IPS-18c (cell line): ENCODE measurements around the gene ABLIM2.

Experiments used
- H3K4me3 ChIP-seq: 2 replicates; pipeline ENCODE4 v1.7.0; 2013; ENCODE audit warnings: low read depth, mild to moderate bottlenecking, low read length, moderate library complexity; ENCODE audit not compliant: insufficient read depth
- H3K9me3 ChIP-seq: one replicate; pipeline ENCODE4 v1.6.1; 2013; ENCODE audit warnings: mild to moderate bottlenecking, low read length, moderate library complexity; ENCODE audit not compliant: control insufficient read depth, insufficient read depth

The ABLIM2 gene

GRCh38 chr4:8167815-8168214 is 9.2 kb upstream of the ABLIM2 start:
- no peak overlapping the region for H3K4me3 ChIP-seq
- H3K9me3 ChIP-seq, result peaks cover 2% of the 10 kb centered on the region

GRCh38 chr4:8167291-8167690 is 8.7 kb upstream of the ABLIM2 start:
- no peaks in the 10 kb centered on the region for H3K9me3 ChIP-seq
- no peak overlapping the region for H3K4me3 ChIP-seq

GRCh38 chr4:8165374-8165896 is 6.8 kb upstream of the ABLIM2 start:
- H3K9me3 ChIP-seq, result no peaks in the 10 kb centered on the region
- H3K4me3 ChIP-seq, result no peak overlapping the region

DNA sequence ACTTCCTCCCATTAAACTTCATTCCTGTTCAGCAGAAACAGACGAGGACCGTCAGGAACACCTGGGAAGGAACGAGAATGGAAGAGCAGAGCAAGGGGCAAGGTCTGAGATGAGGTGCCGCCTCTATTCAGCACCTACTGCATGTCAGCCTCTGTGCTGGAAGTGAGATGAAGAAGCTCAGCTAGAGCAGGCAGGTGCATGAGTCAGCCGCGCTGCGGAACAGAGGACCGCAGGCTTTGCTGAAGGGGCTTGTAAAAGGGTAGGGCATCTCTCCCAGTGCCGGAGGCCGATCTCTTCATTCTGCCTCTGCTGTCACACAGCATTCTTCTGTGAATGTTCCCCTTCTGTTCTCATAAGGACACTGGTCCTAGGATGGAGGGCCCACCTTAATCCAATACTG is 6.1 kb upstream of the ABLIM2 start:
- H3K9me3 ChIP-seq, result no peaks in the 10 kb centered on the region
- H3K4me3 ChIP-seq, result no peak overlapping the region

DNA sequence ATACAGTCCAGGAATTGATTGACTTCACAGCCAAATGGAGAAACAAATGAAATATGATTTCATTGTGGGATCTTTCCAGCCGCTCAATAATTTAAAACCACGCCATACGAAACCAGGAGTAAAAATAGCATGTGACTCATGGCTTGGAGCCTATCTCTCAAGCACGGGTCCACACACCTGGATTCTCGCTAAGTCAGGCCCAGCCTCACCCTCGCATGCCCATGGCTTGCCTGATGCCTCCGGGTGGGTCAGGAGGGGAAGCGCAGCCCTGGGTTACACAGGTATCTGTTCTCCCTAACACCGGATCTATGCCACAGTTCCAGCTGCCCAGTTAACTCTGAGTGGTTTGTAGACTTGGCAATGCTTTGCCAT is 5.6 kb upstream of the ABLIM2 start:
- H3K9me3 ChIP-seq, result no peaks in the 10 kb centered on the region
- no peak overlapping the region for H3K4me3 ChIP-seq

DNA sequence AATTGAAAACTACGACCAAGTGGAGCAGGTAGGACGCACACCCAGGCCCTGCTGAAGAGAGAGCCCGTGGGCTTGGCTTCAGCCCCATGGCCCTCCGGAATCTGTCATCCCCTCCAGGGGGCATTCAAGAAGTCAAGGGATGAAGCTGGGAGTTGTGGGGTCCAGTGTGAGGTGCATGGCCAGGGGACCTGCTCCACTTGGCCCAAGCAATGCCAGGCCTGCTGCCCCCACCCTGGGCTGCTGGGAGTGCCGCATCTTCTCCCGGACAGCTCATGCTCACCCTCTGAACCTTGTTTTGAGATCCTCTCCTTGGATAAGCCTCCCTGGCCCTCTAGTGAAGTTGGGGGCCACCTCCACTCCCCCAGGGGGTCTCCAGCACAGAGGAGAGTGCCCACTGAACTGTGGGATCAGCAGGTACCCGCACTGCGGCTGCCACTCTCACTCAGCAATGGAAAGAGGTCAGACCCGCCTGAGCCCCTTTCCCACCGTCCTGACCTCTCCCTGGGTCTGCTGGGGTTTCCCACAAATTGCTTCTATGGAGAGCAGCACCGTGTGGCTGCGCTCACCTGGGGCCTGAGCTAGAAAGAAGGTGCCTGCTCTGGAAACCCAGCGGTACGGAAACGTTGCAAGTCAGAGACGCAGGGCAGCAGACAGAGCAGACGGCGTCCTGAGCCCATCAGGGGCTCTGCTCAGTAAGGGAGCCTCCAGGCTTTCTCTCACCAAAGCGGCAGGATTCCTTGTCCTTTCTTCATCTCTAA is 5.0 kb upstream of the ABLIM2 start:
- Histone ChIP-seq H3K4me3 (no peak overlapping the region), H3K9me3 (no peaks in the 10 kb centered on the region)

DNA sequence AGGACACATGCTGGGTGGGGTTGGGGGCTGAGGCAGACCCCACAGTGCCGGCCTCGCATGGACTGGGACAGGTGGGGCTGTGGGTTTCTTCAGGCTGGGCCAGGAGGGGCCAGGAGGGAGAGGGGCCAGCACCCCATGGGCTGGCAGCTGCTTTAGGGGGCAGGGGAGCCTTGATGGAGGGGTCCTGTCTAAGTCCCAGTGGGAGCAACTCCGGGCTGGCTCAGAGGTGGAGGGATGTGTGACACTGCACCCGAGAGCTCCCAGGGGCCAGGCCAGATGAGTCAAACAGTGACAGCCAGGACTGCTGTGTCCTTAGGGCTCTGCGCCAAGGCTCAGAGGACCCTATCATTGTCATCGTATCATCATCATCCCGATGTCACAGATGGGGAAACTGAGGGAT is 4.4 kb upstream of the ABLIM2 start:
- Histone ChIP-seq H3K9me3 (no peaks in the 10 kb centered on the region), H3K4me3 (no peak overlapping the region)

DNA sequence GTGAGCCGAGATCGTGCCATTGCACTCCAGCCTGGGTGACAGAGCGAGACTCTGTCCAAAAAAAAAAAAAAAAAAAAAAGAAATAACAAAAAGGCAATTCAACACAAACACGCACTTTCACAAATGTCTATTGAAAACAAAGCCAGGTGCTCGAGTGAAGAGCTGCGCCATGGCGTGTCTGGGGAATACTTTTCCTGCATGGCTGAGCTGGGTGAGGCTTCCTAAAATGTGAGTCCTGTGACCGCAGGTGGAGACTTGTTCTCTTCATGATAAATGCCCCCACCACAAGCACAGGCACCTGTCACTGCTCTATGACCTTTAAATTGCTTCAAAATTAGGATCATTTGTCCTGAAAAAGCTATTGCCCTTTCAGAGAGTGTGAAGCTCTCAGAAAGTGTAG is 4.0 kb upstream of the ABLIM2 start:
- Histone ChIP-seq H3K4me3 (no peak overlapping the region), H3K9me3 (no peaks in the 10 kb centered on the region)

DNA sequence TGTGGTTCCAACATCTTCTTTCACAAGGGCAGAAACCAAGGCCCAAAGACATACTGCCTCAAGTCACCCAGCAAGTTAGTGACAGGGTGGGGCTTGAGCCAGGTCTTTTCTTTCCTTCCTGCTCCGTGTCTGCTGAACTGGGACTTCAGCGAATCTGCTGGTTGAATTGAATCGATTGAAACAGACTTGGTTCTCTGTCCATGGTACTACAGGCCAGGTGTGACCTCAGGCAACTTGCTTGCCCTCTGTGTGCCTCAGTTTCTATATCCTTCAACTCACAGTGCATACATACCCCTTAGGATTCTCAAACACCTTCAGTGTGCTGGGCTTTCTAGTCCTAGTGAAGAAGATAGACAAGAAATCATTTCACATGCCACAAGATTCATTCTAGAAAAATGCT is 2.0 kb upstream of the ABLIM2 start:
- Histone ChIP-seq H3K4me3 (no peak overlapping the region), H3K9me3 (no peaks in the 10 kb centered on the region)

GRCh38 chr4:8160233-8160560 is 1.6 kb upstream of the ABLIM2 start:
- H3K9me3 ChIP-seq, result no peaks in the 10 kb centered on the region
- H3K4me3 ChIP-seq, result no peak overlapping the region

GRCh38 chr4:8159537-8160232 is 1.1 kb upstream of the ABLIM2 start:
- H3K9me3 ChIP-seq, result no peaks in the 10 kb centered on the region
- H3K4me3 ChIP-seq, result peak overlapping the region; percentile 73

DNA sequence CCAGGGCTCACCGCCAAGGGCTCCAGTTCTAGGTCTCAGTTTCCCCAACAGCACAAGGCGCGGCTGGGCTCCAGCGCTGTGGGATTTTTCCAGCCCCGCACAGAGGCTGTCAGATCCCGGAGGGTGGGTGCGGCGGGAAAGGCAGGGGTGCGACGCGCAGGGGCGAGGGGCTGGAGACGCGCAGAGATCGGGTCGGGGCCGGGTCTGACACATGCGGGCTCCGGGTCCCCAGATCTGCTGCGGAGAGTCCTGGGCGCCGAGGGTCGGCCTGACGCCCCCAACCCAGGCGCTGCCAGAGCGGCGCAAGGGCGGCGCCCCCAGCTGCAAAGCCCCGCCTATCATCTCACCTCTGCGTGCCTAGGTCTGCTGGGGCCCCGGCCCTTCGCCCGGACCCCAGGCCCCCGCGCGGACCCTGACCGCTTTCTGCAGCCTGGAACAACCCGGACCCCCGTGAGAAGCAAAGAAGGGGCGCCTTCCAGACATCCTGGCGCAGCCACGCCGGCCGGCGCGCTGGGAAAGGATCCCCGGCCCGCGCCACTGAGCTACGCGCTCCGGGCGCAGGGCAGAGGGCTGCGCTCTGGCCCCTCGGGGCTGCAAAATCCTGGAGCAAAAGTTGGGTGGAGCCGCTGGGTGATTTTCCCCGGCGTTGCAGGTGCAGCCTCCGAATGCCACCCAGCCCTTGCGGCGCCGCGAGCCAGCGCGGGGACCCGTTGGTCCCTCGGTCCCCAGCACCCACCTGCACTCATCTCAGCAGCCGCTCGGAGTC is 486 bp downstream of the ABLIM2 start:
- no peaks in the 10 kb centered on the region for H3K9me3 ChIP-seq
- H3K4me3 ChIP-seq, result peak overlapping the region; percentile 67

GRCh38 chr4:8157496-8157895 is 1.1 kb downstream of the ABLIM2 start:
- Histone ChIP-seq H3K9me3 (no peaks in the 10 kb centered on the region), H3K4me3 (no peak overlapping the region; the same call in 1 of the 2 replicates)

- H3K9me3 ChIP-seq, result no peaks in the 10 kb centered on the region
- H3K4me3 ChIP-seq, result no peak overlapping the region
These were observed 2.0 kb downstream of the ABLIM2 start for GRCh38 chr4:8156617-8157016.

- Histone ChIP-seq H3K9me3 (no peaks in the 10 kb centered on the region), H3K4me3 (no peak overlapping the region)
These were observed 2.8 kb downstream of the ABLIM2 start for GRCh38 chr4:8155660-8156421.

GRCh38 chr4:8155048-8155447 is 3.6 kb downstream of the ABLIM2 start:
- Histone ChIP-seq H3K9me3 (no peaks in the 10 kb centered on the region), H3K4me3 (no peak overlapping the region)

GRCh38 chr4:8153441-8153840 is 5.2 kb downstream of the ABLIM2 start:
- no peak overlapping the region for H3K4me3 ChIP-seq

More at GRCh38 chr4:8153441-8153840, 5.2 kb downstream of the ABLIM2 start:
- H3K9me3 ChIP-seq, result no peaks in the 10 kb centered on the region
